Activated CD8-positive, alpha-beta T cell treated with anti-CD3 and anti-CD28 coated beads for 36 hours (primary cell): Measurements from ENCODE around the gene SLC30A3. TPM values are rescaled to one million over a fixed set of nuclear protein-coding genes. Genes with fewer than 3 reads are reported as not detected.

Source experiments
- ATAC-seq: fragments of 200-7000 bp; cut with Tn5 transposase; one replicate; pipeline ENCODE4 v1.10.0; 2021; ENCODE audit warnings: mild to moderate bottlenecking, moderate library complexity
- CTCF ChIA-PET: fragments of 350-600 bp; sonication (Branson Sonifier 250); formaldehyde crosslinking; loops from one replicate; lab custom pipeline; 2021; ENCODE audit warnings: antibody characterized with exemption; lab: Charles Lee
- POLR2A ChIA-PET: fragments of 350-600 bp; sonication (Branson Sonifier 250); formaldehyde crosslinking; loops from one replicate; lab custom pipeline; 2021; ENCODE audit warnings: antibody characterized with exemption; lab: Charles Lee
- DNase-seq: peaks from one replicate; pipeline ENCODE4 v3.0.0-alpha.2; 2020
- H3K27ac Mint-ChIP-seq: one replicate; pipeline ENCODE4 v1.8.0; 2021; ENCODE audit warnings: mild to moderate bottlenecking, mixed read lengths
- H3K27me3 Mint-ChIP-seq: one replicate; pipeline ENCODE4 v1.8.0; 2021; ENCODE audit warnings: mixed read lengths
- H3K36me3 Mint-ChIP-seq: one replicate; pipeline ENCODE4 v1.8.0; 2021; ENCODE audit warnings: low read depth, mixed read lengths
- H3K4me1 Mint-ChIP-seq: one replicate; pipeline ENCODE4 v1.8.0; 2021; ENCODE audit warnings: low read depth, mixed read lengths
- H3K4me3 Mint-ChIP-seq: one replicate; pipeline ENCODE4 v1.8.0; 2021; ENCODE audit warnings: mild to moderate bottlenecking, moderate library complexity, mixed read lengths
- H3K9me3 Mint-ChIP-seq: one replicate; pipeline ENCODE4 v1.8.0; 2021; ENCODE audit warnings: mixed read lengths
- intact Hi-C: fragments of 100-400 bp; cut with micrococcal nuclease; formaldehyde crosslinking; loops from one replicate; pipeline ENCODE4 v1.10.0; 2022
- total RNA-seq, 2 experiments: library from RNA; stranded (reverse); gene quantifications; one replicate each; pipeline ENCODE4 v1.2.3, GENCODE V29; 2021
- TF ChIP-seq, protein P1 (sequence below): fragments of 200-600 bp; IDR thresholded peaks from one replicate; pipeline ENCODE4 v1.8.0; 2022; ENCODE audit warnings: antibody characterized with exemption, mild to moderate bottlenecking

Gene SLC30A3
- total RNA-seq, 2 experiments from 2014 or later: 0.32 to 0.43 TPM

DNA sequence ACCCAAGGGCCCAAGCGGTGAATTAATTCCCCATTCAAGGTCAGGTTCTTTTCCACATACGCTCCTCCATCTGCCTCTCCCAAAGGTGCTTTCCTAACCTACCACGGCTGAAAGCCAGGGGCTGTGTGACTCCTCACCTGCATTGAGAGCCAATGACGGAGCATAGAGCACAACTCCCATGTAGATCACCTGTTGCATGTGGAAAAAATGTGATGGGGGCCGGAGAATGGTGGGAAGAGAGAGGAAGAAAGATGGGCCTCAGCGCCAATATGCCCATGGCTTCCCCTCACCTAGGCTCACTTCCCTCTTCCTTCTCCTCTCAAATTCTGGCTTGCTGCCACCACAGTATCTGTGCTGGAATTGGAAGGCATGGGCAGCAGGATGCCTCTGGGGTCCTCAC is 56.5 kb downstream of the SLC30A3 start:
- peaks cover 21% of the 10 kb centered on the region for H3K4me1 Mint-ChIP-seq
- H3K27me3 Mint-ChIP-seq: no peaks in the 10 kb centered on the region
- POLR2A ChIA-PET: interaction anchor here (0.9 kb wide), 1 partner anchor 13 kb away, joined by 3 read pairs; no protein-coding TSS in a partner anchor
- no peak for DNase-seq
- H3K4me3 Mint-ChIP-seq: no peak overlapping the region
- CTCF ChIA-PET: interaction anchor here (1.1 kb wide), 1 partner anchor 73 kb away, joined by 3 read pairs; no protein-coding TSS in a partner anchor
- TF ChIP-seq, protein P1, sequence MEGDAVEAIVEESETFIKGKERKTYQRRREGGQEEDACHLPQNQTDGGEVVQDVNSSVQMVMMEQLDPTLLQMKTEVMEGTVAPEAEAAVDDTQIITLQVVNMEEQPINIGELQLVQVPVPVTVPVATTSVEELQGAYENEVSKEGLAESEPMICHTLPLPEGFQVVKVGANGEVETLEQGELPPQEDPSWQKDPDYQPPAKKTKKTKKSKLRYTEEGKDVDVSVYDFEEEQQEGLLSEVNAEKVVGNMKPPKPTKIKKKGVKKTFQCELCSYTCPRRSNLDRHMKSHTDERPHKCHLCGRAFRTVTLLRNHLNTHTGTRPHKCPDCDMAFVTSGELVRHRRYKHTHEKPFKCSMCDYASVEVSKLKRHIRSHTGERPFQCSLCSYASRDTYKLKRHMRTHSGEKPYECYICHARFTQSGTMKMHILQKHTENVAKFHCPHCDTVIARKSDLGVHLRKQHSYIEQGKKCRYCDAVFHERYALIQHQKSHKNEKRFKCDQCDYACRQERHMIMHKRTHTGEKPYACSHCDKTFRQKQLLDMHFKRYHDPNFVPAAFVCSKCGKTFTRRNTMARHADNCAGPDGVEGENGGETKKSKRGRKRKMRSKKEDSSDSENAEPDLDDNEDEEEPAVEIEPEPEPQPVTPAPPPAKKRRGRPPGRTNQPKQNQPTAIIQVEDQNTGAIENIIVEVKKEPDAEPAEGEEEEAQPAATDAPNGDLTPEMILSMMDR: no peak
- ATAC-seq: no peak
- peaks cover 42% of the 10 kb centered on the region for H3K36me3 Mint-ChIP-seq
- no peaks in the 10 kb centered on the region for H3K9me3 Mint-ChIP-seq
- H3K27ac Mint-ChIP-seq: no peak overlapping the region
- intact Hi-C loops: no loop called here

DNA sequence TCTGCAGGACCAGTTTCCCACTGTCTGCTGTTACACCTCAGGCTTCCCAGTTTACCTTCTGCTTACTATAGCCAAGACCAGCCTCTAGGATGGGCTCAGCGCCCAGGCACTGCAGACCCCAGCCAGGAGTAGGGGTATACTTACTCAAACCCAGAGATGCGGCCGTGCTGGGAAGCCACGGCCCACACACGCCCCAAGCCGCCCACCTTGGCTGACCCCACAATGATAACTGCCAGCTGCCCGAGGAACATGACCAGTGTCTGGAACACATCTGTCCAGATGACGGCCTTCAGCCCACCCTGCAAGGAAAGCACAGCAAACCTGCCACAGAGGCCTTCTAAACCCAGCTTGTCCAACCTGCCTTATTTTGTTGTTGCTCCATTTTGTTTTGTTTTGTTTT is 57.6 kb downstream of the SLC30A3 start:
- Mint-ChIP-seq H3K36me3 (peaks cover 42% of the 10 kb centered on the region), H3K27me3 (no peaks in the 10 kb centered on the region), H3K4me1 (peaks cover 19% of the 10 kb centered on the region), H3K4me3 (no peak overlapping the region), H3K9me3 (no peaks in the 10 kb centered on the region), H3K27ac (no peak overlapping the region)
- intact Hi-C loops: no loop called here
- DNase-seq: no peak
- ATAC-seq: no peak
- TF ChIP-seq, protein P1: no peak
- POLR2A ChIA-PET: no interaction called here
- CTCF ChIA-PET: interaction anchor here (1.1 kb wide), 1 partner anchor 74 kb away, joined by 3 read pairs; no protein-coding TSS in a partner anchor

DNA sequence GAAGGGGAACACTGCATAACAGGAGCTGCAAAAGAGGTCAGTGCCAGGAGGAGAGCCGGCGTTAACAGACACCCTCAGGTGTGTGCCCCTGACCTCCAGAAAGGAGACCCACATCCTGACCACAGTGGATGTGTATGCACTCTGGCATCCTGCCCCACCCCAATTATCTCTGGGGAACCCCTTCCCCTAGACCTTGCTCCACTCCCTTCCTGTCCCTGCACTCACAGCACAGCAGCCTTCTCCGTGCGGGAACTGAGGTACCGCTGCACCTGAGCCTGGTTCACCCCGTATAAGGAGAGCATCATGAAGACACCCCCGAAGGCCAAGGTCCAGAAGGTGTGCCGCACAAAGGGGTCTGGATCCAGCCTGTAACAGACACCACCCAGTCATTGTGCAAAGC is 58.3 kb downstream of the SLC30A3 start:
- intact Hi-C loops: no loop called here
- ChIA-PET CTCF (no interaction called here), POLR2A (interaction anchor here (0.6 to 1.1 kb wide), 2 partner anchors 19 to 776 kb away, joined by 3 read pairs; no protein-coding TSS in a partner anchor)
- peaks cover 38% of the 10 kb centered on the region for H3K36me3 Mint-ChIP-seq
- DNase-seq (no peak), ATAC-seq (no peak)
- no peak overlapping the region for H3K4me3 Mint-ChIP-seq
- no peak overlapping the region for H3K27ac Mint-ChIP-seq
- H3K9me3 Mint-ChIP-seq: no peaks in the 10 kb centered on the region
- peaks cover 13% of the 10 kb centered on the region for H3K4me1 Mint-ChIP-seq
- TF ChIP-seq, protein P1: no peak
- H3K27me3 Mint-ChIP-seq: no peaks in the 10 kb centered on the region

DNA sequence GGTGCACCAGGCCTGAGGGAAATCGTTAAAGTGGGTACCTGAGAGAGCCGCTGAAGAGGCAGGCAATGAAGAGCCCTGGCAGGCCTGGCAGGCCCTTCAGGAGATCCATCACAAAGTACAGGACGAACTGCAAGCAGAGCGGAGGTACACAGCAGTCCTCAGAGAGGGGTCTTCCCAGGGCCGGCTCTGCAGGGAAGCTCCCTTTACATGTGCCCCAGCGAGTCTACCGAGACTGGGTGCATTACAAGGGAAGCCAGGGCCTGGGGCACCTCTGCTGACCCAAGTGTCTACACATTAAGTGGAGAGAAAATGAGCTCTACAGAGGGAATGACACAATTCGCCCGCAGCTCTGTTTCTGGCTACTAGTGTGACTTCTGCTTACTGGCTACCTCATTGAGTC is 59.1 kb downstream of the SLC30A3 start:
- H3K36me3 Mint-ChIP-seq: peaks cover 36% of the 10 kb centered on the region
- H3K4me3 Mint-ChIP-seq: no peak overlapping the region
- DNase-seq: no peak
- intact Hi-C loops: no loop called here
- ATAC-seq: no peak
- ChIA-PET CTCF (interaction anchor here (0.6 to 1.0 kb wide), 2 partner anchors 9 to 70 kb away, joined by 3 read pairs; no protein-coding TSS in a partner anchor), POLR2A (interaction anchor here (1.1 kb wide), 1 partner anchor 20 kb away, joined by 3 read pairs; no protein-coding TSS in a partner anchor)
- peaks cover 6% of the 10 kb centered on the region for H3K4me1 Mint-ChIP-seq
- no peaks in the 10 kb centered on the region for H3K9me3 Mint-ChIP-seq
- TF ChIP-seq, protein P1: no peak
- H3K27ac Mint-ChIP-seq: no peak overlapping the region
- H3K27me3 Mint-ChIP-seq: no peaks in the 10 kb centered on the region

Other genes with a start within 250 kb of the SLC30A3 start
- 10 to 100 TPM; 54.1 to 58.9 TPM for gene TMEM214, start 230.1 kb downstream of the SLC30A3 start, total RNA-seq
- gene AGBL5, start 211.4 kb downstream of the SLC30A3 start, total RNA-seq: 10 to 100 TPM; 12.2 to 16.4 TPM
- gene OST4, start 191.4 kb downstream of the SLC30A3 start, total RNA-seq: 100 to 1,000 TPM; 257 to 262 TPM
- under 1 TPM; 0.61 to 0.63 TPM for gene EMILIN1, start 184.4 kb downstream of the SLC30A3 start, total RNA-seq
- gene KHK, start 176.3 kb downstream of the SLC30A3 start, total RNA-seq: 1 to 10 TPM; 6.7 to 9.5 TPM
- gene CGREF1, start 143.9 kb downstream of the SLC30A3 start, total RNA-seq: 1 to 10 TPM; 3.7 to 4.3 TPM
- under 1 TPM; 0.36 to 0.50 TPM for gene ABHD1, start 139.2 kb downstream of the SLC30A3 start, total RNA-seq
- gene PREB, start 128.4 kb downstream of the SLC30A3 start, total RNA-seq: 10 to 100 TPM; 60.5 to 63.2 TPM
- not detected for gene PRR30, start 123.6 kb downstream of the SLC30A3 start, total RNA-seq
- not detected for gene TCF23, start 114.0 kb downstream of the SLC30A3 start, total RNA-seq
- 10 to 100 TPM; 62.6 to 65.2 TPM for gene ATRAID, start 51.0 kb downstream of the SLC30A3 start, total RNA-seq
- gene SLC5A6, start 50.8 kb downstream of the SLC30A3 start, total RNA-seq: 10 to 100 TPM; 34.9 to 37.7 TPM
- gene CAD, start 45.7 kb downstream of the SLC30A3 start, total RNA-seq: 100 to 1,000 TPM; 125 to 127 TPM
- gene DNAJC5G, start 12.4 kb upstream of the SLC30A3 start, total RNA-seq: not detected
- gene TRIM54, start 19.4 kb upstream of the SLC30A3 start, total RNA-seq: under 1 TPM; 0.16 to 0.23 TPM
- 1 to 10 TPM; 2.5 to 2.7 TPM for gene UCN, start 45.4 kb upstream of the SLC30A3 start, total RNA-seq
- 10 to 100 TPM; 72.3 to 85.1 TPM for gene MPV17, start 60.0 kb upstream of the SLC30A3 start, total RNA-seq
- gene GTF3C2, start 93.7 kb upstream of the SLC30A3 start, total RNA-seq: 10 to 100 TPM; 57.6 to 63.6 TPM
- 10 to 100 TPM; 29.2 to 30.4 TPM for gene EIF2B4, start 107.3 kb upstream of the SLC30A3 start, total RNA-seq
- gene SNX17, start 107.6 kb upstream of the SLC30A3 start, total RNA-seq: 10 to 100 TPM; 74.5 to 82.3 TPM
- 1 to 10 TPM; 6.8 to 7.2 TPM for gene ZNF513, start 117.7 kb upstream of the SLC30A3 start, total RNA-seq
- 100 to 1,000 TPM; 138 to 142 TPM for gene PPM1G, start 146.5 kb upstream of the SLC30A3 start, total RNA-seq
- 10 to 100 TPM; 60.5 to 62.1 TPM for gene NRBP1, start 165.6 kb upstream of the SLC30A3 start, total RNA-seq
- 1 to 10 TPM; 4.2 to 4.3 TPM for gene KRTCAP3, start 179.3 kb upstream of the SLC30A3 start, total RNA-seq
- gene IFT172, start 226.7 kb upstream of the SLC30A3 start, total RNA-seq: 10 to 100 TPM; 12.1 to 13.2 TPM
- not detected for gene FNDC4, start 232.2 kb upstream of the SLC30A3 start, total RNA-seq
- not detected for gene GCKR, start 233.8 kb upstream of the SLC30A3 start, total RNA-seq